Measurements from ENCODE around the gene PHF21A. TPM values are rescaled to one million over a fixed set of nuclear protein-coding genes. Genes with fewer than 3 reads are reported as not detected.

PHF21A gene
- total RNA-seq, 1 experiment from 2014 or later: 29.4 TPM

- POLR2A ChIA-PET: interaction anchor here (0.5 to 2.6 kb wide), 15 partner anchors 11 to 260 kb away, joined by 3 to 33 read pairs (median 4); partner anchors contain the start of gene PEX16
- Mint-ChIP-seq H3K4me3 (no peak overlapping the region), H3K36me3 (peaks cover 10% of the 10 kb centered on the region), H3K27ac (peak overlapping the region; percentile 80), H3K27me3 (ENCODE audit: low read depth) (no peaks in the 10 kb centered on the region), H3K4me1 (peaks cover 29% of the 10 kb centered on the region), H3K9me3 (no peaks in the 10 kb centered on the region)
- CTCF ChIA-PET: interaction anchor here (1.0 to 3.0 kb wide), 8 partner anchors 11 to 256 kb away, joined by 3 to 31 read pairs (median 4); no protein-coding TSS in a partner anchor
- peak; percentile 66 for ATAC-seq
- no peak for DNase-seq (ENCODE audit: low spot score)
- no peak for TF ChIP-seq NFATC4 (CRISPR knock-in tag; IDR thresholded peaks at IDR 0.05)
- TF ChIP-seq E2F5 (CRISPR knock-in tag; IDR thresholded peaks at IDR 0.05): no peak
- TF ChIP-seq PRRX2 (CRISPR knock-in tag; IDR thresholded peaks at IDR 0.05): 0 out of 2 replicates have a peak, but pooled peaks have one; percentile 33
- no peak for TF ChIP-seq HMGXB4 (CRISPR knock-in tag; IDR thresholded peaks at IDR 0.05)
- TF ChIP-seq TP53 (CRISPR knock-in tag; IDR thresholded peaks at IDR 0.05): no peak
Measured at GRCh38 chr11:45983471-45983845, 137.8 kb downstream of the PHF21A start.

- ChIA-PET POLR2A (interaction anchor here (0.5 to 2.6 kb wide), 17 partner anchors 11 to 312 kb away, joined by 3 to 33 read pairs (median 4); partner anchors contain the start of gene PEX16), CTCF (interaction anchor here (1.0 to 3.0 kb wide), 8 partner anchors 11 to 256 kb away, joined by 3 to 31 read pairs (median 4); no protein-coding TSS in a partner anchor)
- ATAC-seq (peak; percentile 93), DNase-seq (ENCODE audit: low spot score) (peak; percentile 74)
- H3K27me3 Mint-ChIP-seq (ENCODE audit: low read depth): no peaks in the 10 kb centered on the region
- peak overlapping the region; percentile 43 for H3K4me3 Mint-ChIP-seq
- peaks cover 29% of the 10 kb centered on the region for H3K4me1 Mint-ChIP-seq
- H3K36me3 Mint-ChIP-seq: peaks cover 12% of the 10 kb centered on the region
- H3K9me3 Mint-ChIP-seq: no peaks in the 10 kb centered on the region
- peak overlapping the region; percentile 94 for H3K27ac Mint-ChIP-seq
- TF ChIP-seq MYBL2 (CRISPR knock-in tag; IDR thresholded peaks at IDR 0.05) (no peak), FOXK1 (CRISPR knock-in tag; IDR thresholded peaks at IDR 0.05) (no peak), SMAD4 (CRISPR knock-in tag; IDR thresholded peaks at IDR 0.05) (no peak), USF1 (CRISPR knock-in tag; IDR thresholded peaks at IDR 0.05) (no peak), PREB (CRISPR knock-in tag; IDR thresholded peaks at IDR 0.05; ENCODE audit: borderline replicate concordance) (no peak), AR (CRISPR knock-in tag; IDR thresholded peaks at IDR 0.05) (no peak), STAT6 (CRISPR knock-in tag; conservative IDR thresholded peaks at IDR 0.05; ENCODE audit: low read depth) (no peak), NFYB (CRISPR knock-in tag; conservative IDR thresholded peaks at IDR 0.05; ENCODE audit: low read depth) (no peak), ZNF232 (CRISPR knock-in tag; IDR thresholded peaks at IDR 0.05) (no peak), E2F1 (CRISPR knock-in tag; IDR thresholded peaks at IDR 0.05) (no peak), GABPB1 (CRISPR knock-in tag; IDR thresholded peaks at IDR 0.05) (no peak), FOXP4 (CRISPR knock-in tag; IDR thresholded peaks at IDR 0.05) (no peak), ATF1 (CRISPR knock-in tag; IDR thresholded peaks at IDR 0.05) (no peak)
Measured at GRCh38 chr11:45982656-45983470, 138.4 kb downstream of the PHF21A start.

Measured in WTC11 (cell line).